MG63 (cell line): ENCODE results near the gene ATP8A1. TPM values are rescaled to one million over a fixed set of nuclear protein-coding genes. Genes with fewer than 3 reads are reported as not detected.

Experiments used
- DNase-seq: peaks from one replicate; pipeline ENCODE4 v3.0.0-alpha.2; 2020
- H3K27me3 ChIP-seq: fragments of 250-450 bp; sonication (Bioruptor Pico); 2 replicates; pipeline ENCODE4 v1.5.1; 2020; ENCODE audit warnings: mild to moderate bottlenecking, moderate library complexity
- H3K36me3 ChIP-seq: fragments of 250-450 bp; sonication (Bioruptor Pico); 2 replicates; pipeline ENCODE4 v1.5.1; 2020; ENCODE audit warnings: mild to moderate bottlenecking, moderate library complexity
- H3K4me3 ChIP-seq: fragments of 250-450 bp; sonication (Bioruptor Pico); 2 replicates; pipeline ENCODE4 v1.5.1; 2020; ENCODE audit warnings: mild to moderate bottlenecking, moderate library complexity
- H3K9me3 ChIP-seq: fragments of 250-450 bp; sonication (Bioruptor Pico); 2 replicates; pipeline ENCODE4 v1.5.1; 2020; ENCODE audit warnings: mild to moderate bottlenecking, moderate library complexity
- total RNA-seq: library from RNA; depleted of rRNA; stranded (reverse); fragments of >200 nt; shearing (Covaris generic); gene quantifications from 2 replicates; pipeline ENCODE4 v1.2.3, GENCODE V29; 2014; ENCODE audit warnings: low replicate concordance; rRNA removed

The ATP8A1 gene
- total RNA-seq, 1 experiment from 2014 or later: 0.10 TPM

DNA sequence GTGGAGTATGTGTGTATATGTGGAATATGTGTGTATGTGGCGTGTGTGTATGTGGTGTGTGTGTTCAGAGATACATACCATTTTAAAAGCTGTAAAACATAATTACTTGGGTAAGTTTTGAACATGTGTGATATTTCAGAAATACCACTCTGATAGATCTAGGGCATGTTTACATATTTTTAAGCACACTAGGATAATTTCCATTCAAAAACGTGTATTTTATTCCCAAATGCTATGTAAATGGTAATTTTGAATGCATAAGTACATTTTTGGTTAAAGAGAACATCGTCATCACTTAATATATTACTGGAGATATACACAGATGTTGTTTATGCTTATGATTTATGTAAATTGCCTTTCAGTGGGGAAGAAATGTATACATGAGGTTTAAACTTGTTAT lies 294.3 kb downstream of the ATP8A1 start:
- no peaks in the 10 kb centered on the region for H3K27me3 ChIP-seq
- no peak overlapping the region for H3K4me3 ChIP-seq
- H3K36me3 ChIP-seq: no peaks in the 10 kb centered on the region
- DNase-seq: no peak
- H3K9me3 ChIP-seq: no peaks in the 10 kb centered on the region

DNA sequence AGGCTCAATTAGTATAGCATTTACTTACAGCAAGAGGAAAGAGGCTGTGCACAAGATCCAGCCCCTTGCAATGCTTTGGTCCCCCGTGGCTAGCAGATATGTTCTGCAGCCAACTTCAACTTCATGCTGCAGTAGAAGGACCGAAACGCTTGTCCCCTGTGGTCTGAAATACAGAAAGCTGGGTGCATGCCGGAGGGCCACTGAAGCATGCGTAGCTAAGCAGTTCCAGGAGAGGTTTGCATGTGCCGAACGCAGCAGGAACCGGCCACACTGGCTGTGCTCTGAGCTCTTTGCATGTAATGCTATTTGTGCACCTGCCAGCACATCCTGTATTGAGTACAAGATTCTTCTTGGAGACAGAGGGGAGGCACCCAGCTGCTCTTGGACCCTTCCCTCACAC lies 295.4 kb downstream of the ATP8A1 start:
- no peaks in the 10 kb centered on the region for H3K9me3 ChIP-seq
- no peak for DNase-seq
- no peaks in the 10 kb centered on the region for H3K36me3 ChIP-seq
- no peaks in the 10 kb centered on the region for H3K27me3 ChIP-seq
- H3K4me3 ChIP-seq: no peak overlapping the region

DNA sequence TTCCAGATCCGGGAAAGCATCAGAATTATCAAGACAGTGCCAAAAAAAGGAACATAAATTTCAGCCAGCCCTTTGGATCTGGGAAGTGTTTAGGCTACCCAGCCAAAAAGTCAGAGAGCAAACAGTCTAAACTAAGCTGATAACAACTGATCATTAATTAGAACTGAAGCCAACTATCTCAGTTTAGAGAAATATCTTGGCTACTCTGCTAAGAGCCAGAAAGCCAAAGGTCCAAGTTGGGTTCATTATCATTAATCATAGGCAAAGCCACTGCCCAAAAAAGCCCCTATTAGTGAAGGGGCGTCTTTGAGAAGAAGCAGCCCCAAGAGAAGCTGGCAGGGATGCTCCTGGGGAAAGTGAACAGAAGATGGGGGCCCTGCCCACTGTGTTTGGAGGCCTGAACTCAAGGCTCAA lies 296.6 kb downstream of the ATP8A1 start:
- no peak overlapping the region for H3K4me3 ChIP-seq
- no peaks in the 10 kb centered on the region for H3K27me3 ChIP-seq
- DNase-seq: no peak

DNA sequence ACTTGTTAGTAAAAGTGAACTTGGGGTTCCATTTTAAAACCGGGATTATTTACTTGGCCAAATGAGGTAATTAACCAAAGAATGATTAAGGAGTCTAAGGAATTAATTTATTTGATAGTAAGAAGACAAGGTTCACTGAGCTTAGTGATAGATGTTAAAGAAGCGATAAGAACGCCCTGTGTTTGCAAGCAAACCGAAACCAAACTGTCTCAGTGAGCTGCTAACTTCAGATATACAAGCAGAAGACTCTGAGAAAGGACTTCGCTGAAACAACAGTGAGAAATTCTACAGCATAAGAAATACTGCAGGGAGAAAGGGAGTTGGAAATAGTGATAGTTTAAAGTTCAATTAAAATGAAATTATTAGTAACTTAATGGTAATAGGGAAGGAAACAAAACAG lies 297.2 kb downstream of the ATP8A1 start:
- H3K27me3 ChIP-seq: no peaks in the 10 kb centered on the region
- DNase-seq: no peak
- no peak overlapping the region for H3K4me3 ChIP-seq
- H3K36me3 ChIP-seq: no peaks in the 10 kb centered on the region
- no peaks in the 10 kb centered on the region for H3K9me3 ChIP-seq

More for the DNA sequence above, 296.6 kb downstream of the ATP8A1 start:
- no peaks in the 10 kb centered on the region for H3K36me3 ChIP-seq
- H3K9me3 ChIP-seq: no peaks in the 10 kb centered on the region

Other genes with a start within 250 kb of the ATP8A1 start
- 0.81 TPM in 1 of 2 replicates, not detected in the other for gene GRXCR1, start 235.6 kb upstream of the ATP8A1 start, total RNA-seq